HG03354 (cell line): ENCODE data around the gene MYOM1.

Experiments used
- ATAC-seq: cut with Tn5 transposase; IDR thresholded peaks from one replicate; pipeline ENCODE4 v1.9.1; 2021; ENCODE audit warnings: mild to moderate bottlenecking; ENCODE audit not compliant: unreplicated experiment, poor library complexity, severe bottlenecking

Gene MYOM1

GRCh38 chr18:3192752-3193151, 27.0 kb downstream of the MYOM1 start:
- ATAC-seq: no peak

DNA sequence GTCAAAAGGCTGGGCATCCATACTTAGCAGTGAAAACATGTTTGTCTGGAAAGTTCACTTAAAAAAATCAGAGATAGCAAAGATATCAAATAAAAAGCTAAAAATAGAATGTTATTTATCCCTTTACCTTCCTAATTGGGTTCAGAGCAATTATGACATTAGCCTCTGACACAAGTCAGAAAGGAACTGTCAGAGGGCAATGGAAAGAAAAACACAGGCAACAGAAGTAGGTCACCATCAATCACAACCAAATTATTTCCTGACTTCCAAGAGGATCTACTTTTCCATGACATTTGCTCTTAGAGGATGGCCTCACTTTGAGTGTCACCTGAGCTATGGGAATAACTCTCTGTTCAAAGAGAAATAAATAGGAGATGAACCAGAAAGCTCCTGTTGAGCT, 27.5 kb downstream of the MYOM1 start:
- ATAC-seq: no peak

DNA sequence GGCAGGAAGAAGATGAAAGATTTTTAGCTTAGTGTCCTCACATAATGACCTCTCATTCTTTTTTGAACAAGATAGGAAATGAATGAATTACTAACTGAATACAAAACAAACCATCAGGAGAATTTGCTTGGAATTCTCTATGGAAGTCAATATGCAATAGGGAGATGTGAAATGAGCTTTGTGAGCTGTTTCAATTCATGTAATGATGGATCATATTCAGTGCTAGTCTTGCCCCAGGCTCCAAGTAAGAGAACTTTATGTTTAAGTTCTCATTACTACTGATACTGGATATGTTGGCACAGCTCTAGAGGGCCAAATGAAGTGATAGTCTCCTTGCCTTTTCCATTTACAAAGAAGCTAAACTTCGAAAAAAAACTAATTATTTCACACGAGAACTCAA, 29.2 kb downstream of the MYOM1 start:
- ATAC-seq: no peak

DNA sequence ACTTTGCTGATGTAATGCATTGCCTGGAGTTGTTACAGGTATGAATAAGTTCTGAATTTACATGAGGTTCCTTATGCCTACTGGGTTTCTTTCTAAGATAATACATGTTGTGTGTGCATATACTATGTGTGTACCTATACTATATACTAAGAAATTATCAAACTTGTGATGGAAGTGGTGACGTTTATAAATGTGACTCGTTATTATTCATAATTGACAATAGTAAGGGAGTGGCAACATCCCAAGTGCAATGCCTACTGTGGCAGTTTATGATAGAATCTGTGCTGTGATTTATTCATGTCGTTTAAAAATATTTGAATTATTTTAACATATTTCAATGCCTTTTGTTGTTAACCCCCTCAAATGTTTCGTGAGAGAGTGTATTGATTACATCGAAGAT, 29.9 kb downstream of the MYOM1 start:
- ATAC-seq: no peak

DNA sequence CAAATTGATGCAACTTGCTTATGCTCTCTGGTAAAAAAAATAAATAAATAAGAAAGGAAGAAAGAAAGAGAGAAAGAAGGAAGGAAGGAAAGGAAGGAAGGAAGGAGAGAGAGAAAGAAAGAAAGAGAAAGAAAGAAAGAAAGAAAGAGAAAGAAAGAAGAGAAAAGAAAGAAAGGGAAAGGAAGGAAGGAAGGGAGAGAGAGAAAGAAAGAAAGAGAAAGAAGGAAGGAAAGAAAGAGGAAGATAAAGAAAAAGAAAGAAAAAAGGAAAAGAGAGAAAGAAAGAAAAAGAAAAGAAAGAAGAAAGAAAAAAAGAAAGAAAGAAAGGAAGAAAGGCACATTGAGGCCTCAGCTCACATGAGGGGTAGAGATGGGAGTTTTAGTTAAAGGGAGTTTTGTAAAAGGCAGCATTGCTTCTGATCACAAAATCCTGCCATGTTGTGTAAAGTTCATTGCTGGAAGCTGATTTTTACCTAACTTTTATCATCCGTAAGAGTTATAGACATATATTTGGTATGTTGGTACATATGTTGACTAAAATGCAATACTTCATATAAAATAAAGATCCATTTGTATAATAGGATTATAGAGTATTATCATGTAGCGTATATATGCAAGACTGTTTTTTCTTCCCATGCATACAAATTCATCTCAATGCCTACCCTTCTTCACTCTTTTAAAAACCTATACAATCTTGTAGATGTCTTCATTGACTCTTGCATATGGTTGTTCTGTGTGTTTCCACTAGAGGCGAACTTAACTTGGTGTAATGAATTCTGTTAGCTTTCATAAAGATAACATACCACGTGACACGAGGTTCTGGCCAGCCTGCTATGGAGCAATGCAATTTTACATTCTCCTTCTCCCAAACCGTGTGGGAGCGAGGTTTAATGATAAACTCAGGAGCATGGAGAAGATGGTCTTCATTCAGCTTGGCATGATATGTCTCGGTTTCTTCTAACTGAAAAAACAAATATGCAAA, 32.8 kb downstream of the MYOM1 start:
- no peak for ATAC-seq

GRCh38 chr18:3184275-3184963, 35.3 kb downstream of the MYOM1 start:
- ATAC-seq: no peak

DNA sequence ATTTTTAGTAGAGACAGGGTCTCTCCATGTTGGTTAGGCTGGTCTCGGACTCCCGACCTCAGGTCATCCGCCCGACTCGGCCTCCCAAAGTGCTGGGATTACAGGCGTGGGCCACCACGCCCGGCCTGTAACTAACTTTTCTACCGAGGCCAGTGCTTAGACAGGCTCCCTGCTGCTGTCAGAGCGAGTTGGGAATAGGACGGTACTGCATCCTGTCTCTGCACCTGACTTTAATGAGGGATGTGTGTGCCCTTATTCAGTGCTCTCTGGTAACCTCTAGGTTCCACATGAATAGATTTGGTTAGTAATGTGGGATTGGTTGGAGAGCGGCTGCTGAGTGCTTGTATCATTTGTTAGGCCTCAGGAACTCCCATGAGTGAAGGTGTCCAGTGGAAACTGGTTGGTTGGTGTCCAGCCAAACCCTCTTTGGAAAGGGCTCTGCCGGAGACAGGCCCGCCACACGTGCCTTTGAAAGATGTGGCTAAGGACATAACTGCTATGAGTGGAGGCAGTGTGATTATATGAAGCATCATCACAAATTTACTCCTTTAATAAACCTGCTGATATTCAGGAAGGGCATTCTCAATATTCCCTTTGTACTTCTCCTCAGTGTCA, 36.6 kb downstream of the MYOM1 start:
- no peak for ATAC-seq

DNA sequence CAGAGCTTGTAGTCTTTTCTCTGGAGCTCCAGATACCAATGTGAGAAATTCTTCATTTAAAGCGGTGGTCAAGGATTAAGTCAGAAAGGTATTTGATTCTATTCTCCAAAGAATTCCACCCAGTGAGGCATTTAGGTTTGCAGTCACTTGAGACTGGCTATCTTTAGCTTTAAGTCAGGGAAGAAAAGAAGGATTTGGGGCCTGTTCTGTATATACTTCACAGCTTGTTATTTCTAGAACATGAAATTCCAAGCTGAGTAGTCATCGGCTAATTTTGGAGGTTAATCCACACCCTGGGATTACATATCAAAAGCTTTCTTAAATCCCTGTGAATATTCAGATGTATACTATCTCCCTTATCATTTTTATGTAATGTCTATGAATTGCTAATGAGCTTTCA, 39.4 kb downstream of the MYOM1 start:
- ATAC-seq: no peak

GRCh38 chr18:3179430-3180089, 40.2 kb downstream of the MYOM1 start:
- ATAC-seq: peak; percentile 70

GRCh38 chr18:3177902-3178687, 41.7 kb downstream of the MYOM1 start:
- ATAC-seq: peak; percentile 84

DNA sequence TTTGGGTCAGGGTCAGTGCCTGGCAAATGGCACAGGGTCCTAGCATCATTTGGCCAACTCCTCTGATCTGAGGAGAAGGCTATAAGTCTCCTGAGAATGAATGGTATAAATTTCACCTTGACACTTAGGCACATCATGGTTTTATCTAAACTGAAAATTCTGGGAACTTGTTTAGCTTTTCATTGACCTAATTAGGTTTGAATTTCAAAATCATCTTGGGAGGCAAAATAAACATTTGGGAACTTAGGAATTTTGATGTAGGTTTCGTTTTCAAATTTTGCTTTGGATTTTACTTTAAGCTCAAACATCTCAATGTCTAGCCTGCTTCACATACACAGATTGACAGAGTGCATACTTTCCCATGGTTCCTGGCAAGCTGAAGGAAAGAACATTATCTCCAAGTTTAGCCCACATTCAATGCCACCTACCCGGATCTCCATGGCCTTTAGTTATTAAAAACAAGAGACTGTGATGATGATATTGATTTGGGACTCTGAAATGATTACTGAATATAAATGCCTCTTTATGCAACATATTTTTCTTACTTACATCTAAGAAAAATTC, 44.5 kb downstream of the MYOM1 start:
- no peak for ATAC-seq

- ATAC-seq: no peak
Measured at GRCh38 chr18:3172097-3172496, 47.7 kb downstream of the MYOM1 start.

- ATAC-seq: no peak
Measured at GRCh38 chr18:3171631-3172030, 48.1 kb downstream of the MYOM1 start.

DNA sequence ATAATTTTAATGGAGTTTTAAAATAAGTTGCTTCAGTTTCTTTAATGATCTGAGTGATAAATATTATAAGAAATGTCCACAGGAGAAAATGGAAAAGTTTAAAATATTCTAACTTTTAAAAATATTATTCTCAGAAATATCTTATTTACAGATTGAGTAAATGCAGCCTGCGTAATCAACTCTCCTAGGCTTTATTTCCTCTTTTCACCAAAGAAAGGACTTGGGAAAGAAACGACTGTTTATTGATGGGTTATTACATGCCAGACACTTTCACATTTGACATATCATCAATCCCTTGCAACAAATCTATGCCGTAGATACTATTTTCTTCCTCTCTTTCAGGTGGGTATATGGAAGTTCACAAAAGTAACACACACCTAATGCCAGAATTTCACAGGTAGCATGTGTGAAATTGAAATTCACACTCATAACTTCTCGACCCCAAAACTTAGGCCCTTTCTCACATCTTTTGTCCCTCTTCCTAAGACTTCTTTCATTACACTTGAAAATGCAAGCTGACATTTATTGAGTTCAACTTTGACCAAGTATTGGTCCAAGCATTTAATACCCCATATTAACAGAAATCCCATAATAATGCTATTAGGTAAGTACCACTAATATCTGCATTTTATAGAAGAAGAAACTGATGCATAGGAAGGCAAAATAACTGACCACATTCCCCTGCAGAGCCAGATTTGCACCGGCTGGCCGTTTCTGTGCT, 49.2 kb downstream of the MYOM1 start:
- no peak for ATAC-seq

- ATAC-seq: no peak
Measured at GRCh38 chr18:3164381-3164780, 55.4 kb downstream of the MYOM1 start.

- ATAC-seq: no peak
Measured at GRCh38 chr18:3163968-3164367, 55.8 kb downstream of the MYOM1 start.

DNA sequence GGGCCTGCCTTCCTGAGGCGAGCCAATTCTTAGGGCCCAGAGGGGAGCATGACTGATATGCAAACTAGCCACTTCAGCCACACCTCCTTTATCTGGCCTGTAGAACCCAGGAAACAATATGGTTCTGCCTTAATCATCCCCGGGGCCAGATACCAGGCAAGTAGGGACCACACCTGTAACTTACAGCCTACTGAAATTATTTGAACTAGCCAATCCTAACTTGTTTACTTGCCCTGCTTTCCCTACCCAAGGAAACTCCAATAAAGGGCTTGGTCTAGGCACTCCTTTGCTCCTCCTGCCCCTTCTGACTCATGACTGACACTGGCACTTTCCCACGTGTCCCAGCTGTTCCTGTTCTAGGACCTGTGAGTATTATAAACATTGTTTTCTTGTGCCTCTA, 57.6 kb downstream of the MYOM1 start:
- no peak for ATAC-seq

GRCh38 chr18:3159830-3160229, 59.9 kb downstream of the MYOM1 start:
- ATAC-seq: no peak
